Renal cortical epithelial cell (primary cell): Measurements from ENCODE around the gene MTUS2. TPM values are rescaled to one million over a fixed set of nuclear protein-coding genes. Genes with fewer than 3 reads are reported as not detected.

Experiments used
- DNase-seq: peaks from one replicate; pipeline ENCODE4 v3.0.0-alpha.2; 2011; ENCODE audit warnings: low read depth
- total RNA-seq: library from RNA; depleted of rRNA; stranded (reverse); fragments of >200 nt; gene quantifications from 2 replicates; pipeline ENCODE4 v1.2.3, GENCODE V29; 2014

Gene MTUS2
- total RNA-seq, 1 donor from 2014 or later: under 0.01 TPM

- no peak for DNase-seq
These were observed 576.3 kb downstream of the MTUS2 start for GRCh38 chr13:29396446-29396845.

- DNase-seq: no peak
These were observed 577.1 kb downstream of the MTUS2 start for GRCh38 chr13:29397265-29397664.

GRCh38 chr13:29402166-29402636 is 582.1 kb downstream of the MTUS2 start:
- DNase-seq: no peak

- no peak for DNase-seq
These were observed 585.3 kb downstream of the MTUS2 start for GRCh38 chr13:29405401-29405800.

- no peak for DNase-seq
These were observed 591.3 kb downstream of the MTUS2 start for GRCh38 chr13:29411481-29411880.

GRCh38 chr13:29418026-29418425 is 597.9 kb downstream of the MTUS2 start:
- DNase-seq: no peak

- DNase-seq: no peak
These were observed 601.0 kb downstream of the MTUS2 start for GRCh38 chr13:29421118-29421517.

- DNase-seq: no peak
These were observed 601.9 kb downstream of the MTUS2 start for GRCh38 chr13:29422015-29422414.

GRCh38 chr13:29423050-29423449 is 602.9 kb downstream of the MTUS2 start:
- DNase-seq: no peak

GRCh38 chr13:29427937-29428309 is 607.8 kb downstream of the MTUS2 start:
- DNase-seq: no peak

- DNase-seq: no peak
These were observed 608.4 kb downstream of the MTUS2 start for GRCh38 chr13:29428310-29429181.

GRCh38 chr13:29429286-29429900 is 609.3 kb downstream of the MTUS2 start:
- no peak for DNase-seq

- no peak for DNase-seq
These were observed 614.2 kb downstream of the MTUS2 start for GRCh38 chr13:29434217-29434945.

- peak; percentile 14 for DNase-seq
These were observed 615.2 kb downstream of the MTUS2 start for GRCh38 chr13:29435125-29435911.

- DNase-seq: peak; percentile 85
These were observed 616.2 kb downstream of the MTUS2 start for GRCh38 chr13:29436291-29436690.

GRCh38 chr13:29436721-29437280 is 616.7 kb downstream of the MTUS2 start:
- DNase-seq: no peak

- no peak for DNase-seq
These were observed 618.6 kb downstream of the MTUS2 start for GRCh38 chr13:29438769-29439168.

- no peak for DNase-seq
These were observed 619.7 kb downstream of the MTUS2 start for GRCh38 chr13:29439601-29440388.

- no peak for DNase-seq
These were observed 621.2 kb downstream of the MTUS2 start for GRCh38 chr13:29441306-29441705.

- no peak for DNase-seq
These were observed 625.9 kb downstream of the MTUS2 start for GRCh38 chr13:29446016-29446415.

- DNase-seq: no peak
These were observed 628.0 kb downstream of the MTUS2 start for GRCh38 chr13:29448174-29448573.
